DND-41 (cell line): Measurements from ENCODE around the gene SYNGR3.

Experiments used
- EZH2 ChIP-seq: IDR thresholded peaks from 3 replicates; pipeline ENCODE4 v1.6.1; 2012; ENCODE audit warnings: borderline replicate concordance, low read depth, mild to moderate bottlenecking, moderate library complexity, low read length, inconsistent platforms; ENCODE audit not compliant: severe bottlenecking
- TF ChIP-seq, protein P1 (sequence below): IDR thresholded peaks from 2 replicates; pipeline ENCODE4 v1.5.1; 2012; ENCODE audit warnings: borderline replicate concordance, low read length, moderate library complexity, mild to moderate bottlenecking; ENCODE audit not compliant: poor library complexity, severe bottlenecking; ENCODE audit errors: extremely low read depth

DNA sequence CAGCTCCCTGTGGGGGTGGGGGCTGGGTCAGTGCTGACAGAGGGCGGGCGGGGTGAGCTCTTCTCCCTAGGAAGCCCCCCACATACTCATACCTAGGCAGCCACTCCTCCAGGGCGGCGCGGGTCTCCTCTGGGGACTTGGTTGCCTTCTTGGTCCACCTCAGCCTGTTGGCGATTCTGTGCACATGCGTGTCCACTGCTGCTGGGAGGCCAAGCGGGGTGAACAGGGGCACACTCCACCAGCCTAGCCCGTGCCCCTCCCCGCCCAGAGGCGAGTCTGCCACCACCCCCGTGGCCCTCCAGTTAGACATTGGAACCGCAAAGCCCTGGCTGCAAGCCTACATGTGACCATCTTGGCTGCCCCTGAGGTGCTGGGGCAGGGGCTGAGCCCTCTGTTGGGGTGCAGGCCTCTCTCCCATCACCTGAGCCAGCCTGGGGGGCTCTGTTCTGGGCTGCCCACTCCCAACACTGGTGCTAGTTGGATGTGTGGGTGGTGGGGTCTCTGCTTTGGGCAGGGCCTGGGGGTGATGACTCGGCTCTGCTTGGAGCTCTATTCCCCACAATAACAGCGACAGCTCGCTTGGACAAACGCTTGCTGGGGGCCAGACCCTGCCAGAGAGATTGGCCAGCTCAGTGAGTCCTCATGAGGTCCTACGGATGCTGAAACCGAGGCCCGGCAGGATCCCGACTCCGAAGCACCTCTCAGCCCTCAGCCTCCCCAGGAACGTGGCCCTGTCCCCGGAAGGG is 50.4 kb downstream of the SYNGR3 start:
- TF ChIP-seq, protein P1, sequence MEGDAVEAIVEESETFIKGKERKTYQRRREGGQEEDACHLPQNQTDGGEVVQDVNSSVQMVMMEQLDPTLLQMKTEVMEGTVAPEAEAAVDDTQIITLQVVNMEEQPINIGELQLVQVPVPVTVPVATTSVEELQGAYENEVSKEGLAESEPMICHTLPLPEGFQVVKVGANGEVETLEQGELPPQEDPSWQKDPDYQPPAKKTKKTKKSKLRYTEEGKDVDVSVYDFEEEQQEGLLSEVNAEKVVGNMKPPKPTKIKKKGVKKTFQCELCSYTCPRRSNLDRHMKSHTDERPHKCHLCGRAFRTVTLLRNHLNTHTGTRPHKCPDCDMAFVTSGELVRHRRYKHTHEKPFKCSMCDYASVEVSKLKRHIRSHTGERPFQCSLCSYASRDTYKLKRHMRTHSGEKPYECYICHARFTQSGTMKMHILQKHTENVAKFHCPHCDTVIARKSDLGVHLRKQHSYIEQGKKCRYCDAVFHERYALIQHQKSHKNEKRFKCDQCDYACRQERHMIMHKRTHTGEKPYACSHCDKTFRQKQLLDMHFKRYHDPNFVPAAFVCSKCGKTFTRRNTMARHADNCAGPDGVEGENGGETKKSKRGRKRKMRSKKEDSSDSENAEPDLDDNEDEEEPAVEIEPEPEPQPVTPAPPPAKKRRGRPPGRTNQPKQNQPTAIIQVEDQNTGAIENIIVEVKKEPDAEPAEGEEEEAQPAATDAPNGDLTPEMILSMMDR, result no peak
- no peak for TF ChIP-seq EZH2
